GM23338 (cell line): ENCODE data around the gene EED. TPM values are rescaled to one million over a fixed set of nuclear protein-coding genes. Genes with fewer than 3 reads are reported as not detected.

Experiments
- ATAC-seq: fragments of 200-7000 bp; cut with Tn5 transposase; 3 replicates; pipeline ENCODE4 v1.9.1; 2020
- DNase-seq: peaks from one replicate; pipeline ENCODE4 v3.0.0-alpha.2; 2015; ENCODE audit warnings: low spot score
- H2AFZ ChIP-seq: fragments of 200-600 bp; sonication (generic); 2 replicates; pipeline ENCODE4 v1.8.0; 2016; ENCODE audit warnings: antibody characterized with exemption, mild to moderate bottlenecking, moderate library complexity
- H3F3A ChIP-seq: fragments of 200-600 bp; sonication (generic); replicated peaks from 2 replicates; pipeline ENCODE4 v1.8.0; 2017; ENCODE audit warnings: antibody characterized with exemption, mixed run types, low read depth
- H3K27ac ChIP-seq: fragments of 200-600 bp; sonication (generic); 2 replicates; pipeline ENCODE4 v1.6.1; 2016; ENCODE audit warnings: low read depth
- H3K27me3 ChIP-seq: fragments of 200-600 bp; sonication (generic); 2 replicates; pipeline ENCODE4 v1.8.0; 2016; ENCODE audit warnings: mild to moderate bottlenecking, mixed run types, moderate library complexity; ENCODE audit not compliant: insufficient read depth
- H3K36me3 ChIP-seq: fragments of 200-600 bp; sonication (generic); 2 replicates; pipeline ENCODE4 v1.8.0; 2016; ENCODE audit warnings: mild to moderate bottlenecking; ENCODE audit not compliant: insufficient read depth
- H3K4me1 ChIP-seq: fragments of 200-600 bp; sonication (generic); 2 replicates; pipeline ENCODE4 v1.8.0; 2016; ENCODE audit warnings: mild to moderate bottlenecking, moderate library complexity; ENCODE audit not compliant: insufficient read depth
- H3K4me2 ChIP-seq: fragments of 200-600 bp; sonication (generic); 2 replicates; pipeline ENCODE4 v1.7.1; 2017; ENCODE audit warnings: mixed run types
- H3K4me3 ChIP-seq: fragments of 200-600 bp; sonication (generic); 2 replicates; pipeline ENCODE4 v1.6.1; 2016; ENCODE audit warnings: mixed run types
- H3K79me2 ChIP-seq: fragments of 200-600 bp; sonication (generic); replicated peaks from 2 replicates; pipeline ENCODE4 v1.8.0; 2017; ENCODE audit warnings: mild to moderate bottlenecking; ENCODE audit not compliant: insufficient read depth
- H3K9me2 ChIP-seq: fragments of 200-600 bp; sonication (generic); 2 replicates; pipeline ENCODE4 v1.8.0; 2017; ENCODE audit not compliant: insufficient read depth
- H4K20me1 ChIP-seq: fragments of 200-600 bp; sonication (generic); replicated peaks from 2 replicates; pipeline ENCODE4 v1.8.0; 2017; ENCODE audit warnings: mild to moderate bottlenecking; ENCODE audit not compliant: insufficient read depth
- H3K27ac Mint-ChIP-seq: 2 replicates; pipeline ENCODE4 v1.8.0; 2020; ENCODE audit warnings: inconsistent platforms, mild to moderate bottlenecking, moderate library complexity, mixed read lengths
- H3K27me3 Mint-ChIP-seq: 3 replicates; pipeline ENCODE4 v1.8.0; 2022; ENCODE audit warnings: low read depth, mild to moderate bottlenecking, moderate library complexity, mixed read lengths, inconsistent platforms; ENCODE audit not compliant: insufficient read depth, poor library complexity
- H3K36me3 Mint-ChIP-seq: 3 replicates; pipeline ENCODE4 v1.8.0; 2021; ENCODE audit warnings: low read depth, mild to moderate bottlenecking, inconsistent platforms, moderate library complexity, mixed read lengths
- H3K4me1 Mint-ChIP-seq: 3 replicates; pipeline ENCODE4 v1.8.0; 2020; ENCODE audit warnings: mild to moderate bottlenecking, inconsistent platforms, mixed read lengths
- H3K4me3 Mint-ChIP-seq: 3 replicates; pipeline ENCODE4 v1.8.0; 2021; ENCODE audit warnings: moderate library complexity, mild to moderate bottlenecking, inconsistent platforms, mixed read lengths
- H3K9me3 Mint-ChIP-seq: 3 replicates; pipeline ENCODE4 v1.8.0; 2020; ENCODE audit warnings: moderate library complexity, mild to moderate bottlenecking, inconsistent platforms, mixed read lengths
- CREB1 ChIP-seq: fragments of 250-450 bp; sonication (Bioruptor Pico); IDR thresholded peaks from 2 replicates; pipeline ENCODE4 v1.5.0; 2020; ENCODE audit warnings: low read depth, mild to moderate bottlenecking, moderate library complexity
- EZH2 ChIP-seq: fragments of 200-600 bp; sonication (generic); IDR thresholded peaks from one replicate; pipeline ENCODE4 v1.8.0; 2017; ENCODE audit warnings: antibody characterized with exemption, mild to moderate bottlenecking, low read depth; ENCODE audit not compliant: unreplicated experiment
- EZH2phosphoT487 ChIP-seq: fragments of 200-600 bp; sonication (generic); IDR thresholded peaks from one replicate; pipeline ENCODE4 v1.8.1; 2018; ENCODE audit warnings: antibody characterized with exemption; ENCODE audit not compliant: unreplicated experiment
- JUNB ChIP-seq: IDR thresholded peaks from one replicate; pipeline ENCODE4 v1.6.1; 2016; ENCODE audit warnings: antibody characterized with exemption; ENCODE audit not compliant: unreplicated experiment
- NANOG ChIP-seq: IDR thresholded peaks from 2 replicates; pipeline ENCODE4 v1.6.1; 2016; ENCODE audit warnings: antibody characterized with exemption, borderline replicate concordance
- POLR2AphosphoS5 ChIP-seq: IDR thresholded peaks from 2 replicates; pipeline ENCODE4 v1.6.1; 2016; ENCODE audit warnings: antibody characterized with exemption, low read depth
- STAT1 ChIP-seq: IDR thresholded peaks from one replicate; pipeline ENCODE4 v1.6.1; 2016; ENCODE audit warnings: antibody characterized with exemption; ENCODE audit not compliant: unreplicated experiment
- ZNF114 ChIP-seq: fragments of 250-450 bp; sonication (Bioruptor Pico); IDR thresholded peaks from 2 replicates; pipeline ENCODE4 v1.5.0; 2020; ENCODE audit warnings: mild to moderate bottlenecking, moderate library complexity
- polyA plus RNA-seq: library from polyadenylated mRNA; unstranded; fragments of >200 nt; fragmentation: Nextera tagmentation; extraction: Ambion mirVana; gene quantifications from 2 replicates; pipeline ENCODE4 v1.2.1, GENCODE V29; 2016
- total RNA-seq: library from RNA; depleted of rRNA; stranded (reverse); fragments of >200 nt; shearing (Covaris generic); gene quantifications from 2 replicates; pipeline ENCODE4 v1.2.3, GENCODE V29; 2014
- TF ChIP-seq, protein P1 (sequence below): IDR thresholded peaks from 2 replicates; pipeline ENCODE4 v1.6.1; 2016; ENCODE audit warnings: antibody characterized with exemption
- TF ChIP-seq, protein P2 (sequence below), 2 experiments: fragments of 200-600 bp in 1 of 2; sonication (generic) in 1 of 2; conservative IDR thresholded peaks; 2 replicates each; pipeline versions ENCODE4 v1.5.1 to v1.6.1; 2016 to 2017; ENCODE audit warnings: antibody characterized with exemption in 2 of 2, low read depth in 2 of 2, mild to moderate bottlenecking in 2 of 2, moderate library complexity in 1 of 2
- TF ChIP-seq, protein P3 (sequence below): IDR thresholded peaks from one replicate; pipeline ENCODE4 v1.6.1; 2018; ENCODE audit warnings: antibody characterized with exemption; ENCODE audit not compliant: unreplicated experiment

Gene EED
- total and polyA plus RNA-seq, 2 experiments from 2014 or later = 26.7 to 29.7 TPM

DNA sequence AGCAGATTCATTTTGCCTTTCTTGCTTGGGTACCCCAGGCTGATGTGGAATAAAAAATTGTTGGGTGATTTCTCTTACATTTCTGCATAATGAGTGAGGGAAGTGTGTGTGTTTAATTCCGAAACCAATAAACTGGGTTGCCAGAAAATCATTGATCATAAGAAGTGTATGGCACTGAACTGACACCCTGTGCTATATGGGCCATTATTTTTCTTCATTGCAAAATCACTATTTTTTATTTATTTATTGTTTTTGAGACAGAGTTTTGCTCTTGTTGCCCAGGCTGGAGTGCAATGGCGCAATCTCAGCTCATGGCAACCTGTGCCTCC is 42.9 kb downstream of the EED start:
- H3K36me3 ChIP-seq = no peaks in the 10 kb centered on the region
- H3K4me1 ChIP-seq = peaks cover 5% of the 10 kb centered on the region; the same call in 1 of the 2 replicates
- no peak for TF ChIP-seq EZH2
- no peak for TF ChIP-seq NANOG
- TF ChIP-seq CREB1 = no peak
- no peak for TF ChIP-seq EZH2phosphoT487
- TF ChIP-seq, protein P1, sequence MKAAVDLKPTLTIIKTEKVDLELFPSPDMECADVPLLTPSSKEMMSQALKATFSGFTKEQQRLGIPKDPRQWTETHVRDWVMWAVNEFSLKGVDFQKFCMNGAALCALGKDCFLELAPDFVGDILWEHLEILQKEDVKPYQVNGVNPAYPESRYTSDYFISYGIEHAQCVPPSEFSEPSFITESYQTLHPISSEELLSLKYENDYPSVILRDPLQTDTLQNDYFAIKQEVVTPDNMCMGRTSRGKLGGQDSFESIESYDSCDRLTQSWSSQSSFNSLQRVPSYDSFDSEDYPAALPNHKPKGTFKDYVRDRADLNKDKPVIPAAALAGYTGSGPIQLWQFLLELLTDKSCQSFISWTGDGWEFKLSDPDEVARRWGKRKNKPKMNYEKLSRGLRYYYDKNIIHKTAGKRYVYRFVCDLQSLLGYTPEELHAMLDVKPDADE = no peak
- TF ChIP-seq, protein P2, sequence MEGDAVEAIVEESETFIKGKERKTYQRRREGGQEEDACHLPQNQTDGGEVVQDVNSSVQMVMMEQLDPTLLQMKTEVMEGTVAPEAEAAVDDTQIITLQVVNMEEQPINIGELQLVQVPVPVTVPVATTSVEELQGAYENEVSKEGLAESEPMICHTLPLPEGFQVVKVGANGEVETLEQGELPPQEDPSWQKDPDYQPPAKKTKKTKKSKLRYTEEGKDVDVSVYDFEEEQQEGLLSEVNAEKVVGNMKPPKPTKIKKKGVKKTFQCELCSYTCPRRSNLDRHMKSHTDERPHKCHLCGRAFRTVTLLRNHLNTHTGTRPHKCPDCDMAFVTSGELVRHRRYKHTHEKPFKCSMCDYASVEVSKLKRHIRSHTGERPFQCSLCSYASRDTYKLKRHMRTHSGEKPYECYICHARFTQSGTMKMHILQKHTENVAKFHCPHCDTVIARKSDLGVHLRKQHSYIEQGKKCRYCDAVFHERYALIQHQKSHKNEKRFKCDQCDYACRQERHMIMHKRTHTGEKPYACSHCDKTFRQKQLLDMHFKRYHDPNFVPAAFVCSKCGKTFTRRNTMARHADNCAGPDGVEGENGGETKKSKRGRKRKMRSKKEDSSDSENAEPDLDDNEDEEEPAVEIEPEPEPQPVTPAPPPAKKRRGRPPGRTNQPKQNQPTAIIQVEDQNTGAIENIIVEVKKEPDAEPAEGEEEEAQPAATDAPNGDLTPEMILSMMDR (conservative IDR thresholded peaks at IDR 0.05; ENCODE audit: low read depth in 2 of 2) = no peak
- no peak for TF ChIP-seq POLR2AphosphoS5
- TF ChIP-seq, protein P3, sequence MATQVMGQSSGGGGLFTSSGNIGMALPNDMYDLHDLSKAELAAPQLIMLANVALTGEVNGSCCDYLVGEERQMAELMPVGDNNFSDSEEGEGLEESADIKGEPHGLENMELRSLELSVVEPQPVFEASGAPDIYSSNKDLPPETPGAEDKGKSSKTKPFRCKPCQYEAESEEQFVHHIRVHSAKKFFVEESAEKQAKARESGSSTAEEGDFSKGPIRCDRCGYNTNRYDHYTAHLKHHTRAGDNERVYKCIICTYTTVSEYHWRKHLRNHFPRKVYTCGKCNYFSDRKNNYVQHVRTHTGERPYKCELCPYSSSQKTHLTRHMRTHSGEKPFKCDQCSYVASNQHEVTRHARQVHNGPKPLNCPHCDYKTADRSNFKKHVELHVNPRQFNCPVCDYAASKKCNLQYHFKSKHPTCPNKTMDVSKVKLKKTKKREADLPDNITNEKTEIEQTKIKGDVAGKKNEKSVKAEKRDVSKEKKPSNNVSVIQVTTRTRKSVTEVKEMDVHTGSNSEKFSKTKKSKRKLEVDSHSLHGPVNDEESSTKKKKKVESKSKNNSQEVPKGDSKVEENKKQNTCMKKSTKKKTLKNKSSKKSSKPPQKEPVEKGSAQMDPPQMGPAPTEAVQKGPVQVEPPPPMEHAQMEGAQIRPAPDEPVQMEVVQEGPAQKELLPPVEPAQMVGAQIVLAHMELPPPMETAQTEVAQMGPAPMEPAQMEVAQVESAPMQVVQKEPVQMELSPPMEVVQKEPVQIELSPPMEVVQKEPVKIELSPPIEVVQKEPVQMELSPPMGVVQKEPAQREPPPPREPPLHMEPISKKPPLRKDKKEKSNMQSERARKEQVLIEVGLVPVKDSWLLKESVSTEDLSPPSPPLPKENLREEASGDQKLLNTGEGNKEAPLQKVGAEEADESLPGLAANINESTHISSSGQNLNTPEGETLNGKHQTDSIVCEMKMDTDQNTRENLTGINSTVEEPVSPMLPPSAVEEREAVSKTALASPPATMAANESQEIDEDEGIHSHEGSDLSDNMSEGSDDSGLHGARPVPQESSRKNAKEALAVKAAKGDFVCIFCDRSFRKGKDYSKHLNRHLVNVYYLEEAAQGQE = no peak
- no peak for TF ChIP-seq JUNB
- TF ChIP-seq ZNF114 (CRISPR knock-in tag) = no peak
- no peak for TF ChIP-seq STAT1
- H3K9me3 Mint-ChIP-seq = no peaks in the 10 kb centered on the region
- DNase-seq (no peak), ATAC-seq (no peak)
- H3K4me3 Mint-ChIP-seq = no peak overlapping the region
- H2AFZ ChIP-seq = no peak overlapping the region
- H3K36me3 Mint-ChIP-seq = no peaks in the 10 kb centered on the region
- no peaks in the 10 kb centered on the region for H3K79me2 ChIP-seq
- H3K27ac ChIP-seq = no peak overlapping the region
- no peaks in the 10 kb centered on the region for H3F3A ChIP-seq
- no peak overlapping the region for H3K4me2 ChIP-seq
- H3K4me3 ChIP-seq = no peak overlapping the region
- H3K9me2 ChIP-seq = no peaks in the 10 kb centered on the region
- peaks cover 10% of the 10 kb centered on the region; the same call in 2 of the 3 replicates for H3K4me1 Mint-ChIP-seq
- peak overlapping the region; percentile 39; the same call in 1 of the 2 replicates for H3K27ac Mint-ChIP-seq
- no peaks in the 10 kb centered on the region for H4K20me1 ChIP-seq
- no peaks in the 10 kb centered on the region for H3K27me3 ChIP-seq
- no peaks in the 10 kb centered on the region for H3K27me3 Mint-ChIP-seq
